Subcutaneous adipose tissue (tissue), 4 donors: ENCODE results near the gene TTC8. TPM values are rescaled to one million over a fixed set of nuclear protein-coding genes. Genes with fewer than 3 reads are reported as not detected.

Experiments used
- total RNA-seq, 4 donors: library from RNA; depleted of rRNA; stranded (reverse); fragments of >200 nt; gene quantifications; one replicate each; pipeline ENCODE4 v1.1.0, GENCODE V29; 2016
- TF ChIP-seq, protein P1 (sequence below): fragments of 450-650 bp; IDR thresholded peaks from one replicate; pipeline ENCODE4 v1.5.1; 2016; ENCODE audit warnings: low read depth, mild to moderate bottlenecking, control low read depth, antibody characterized with exemption, moderate library complexity

TTC8 gene
- total RNA-seq, 4 donors from 2014 or later = 17.4 to 38.9 (median 22.8) TPM

GRCh38 chr14:88825503-88825902, 1.1 kb downstream of the TTC8 start:
- TF ChIP-seq, protein P1, sequence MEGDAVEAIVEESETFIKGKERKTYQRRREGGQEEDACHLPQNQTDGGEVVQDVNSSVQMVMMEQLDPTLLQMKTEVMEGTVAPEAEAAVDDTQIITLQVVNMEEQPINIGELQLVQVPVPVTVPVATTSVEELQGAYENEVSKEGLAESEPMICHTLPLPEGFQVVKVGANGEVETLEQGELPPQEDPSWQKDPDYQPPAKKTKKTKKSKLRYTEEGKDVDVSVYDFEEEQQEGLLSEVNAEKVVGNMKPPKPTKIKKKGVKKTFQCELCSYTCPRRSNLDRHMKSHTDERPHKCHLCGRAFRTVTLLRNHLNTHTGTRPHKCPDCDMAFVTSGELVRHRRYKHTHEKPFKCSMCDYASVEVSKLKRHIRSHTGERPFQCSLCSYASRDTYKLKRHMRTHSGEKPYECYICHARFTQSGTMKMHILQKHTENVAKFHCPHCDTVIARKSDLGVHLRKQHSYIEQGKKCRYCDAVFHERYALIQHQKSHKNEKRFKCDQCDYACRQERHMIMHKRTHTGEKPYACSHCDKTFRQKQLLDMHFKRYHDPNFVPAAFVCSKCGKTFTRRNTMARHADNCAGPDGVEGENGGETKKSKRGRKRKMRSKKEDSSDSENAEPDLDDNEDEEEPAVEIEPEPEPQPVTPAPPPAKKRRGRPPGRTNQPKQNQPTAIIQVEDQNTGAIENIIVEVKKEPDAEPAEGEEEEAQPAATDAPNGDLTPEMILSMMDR = no peak

- TF ChIP-seq, protein P1 = no peak
Observed at GRCh38 chr14:88829188-88829587, 4.7 kb downstream of the TTC8 start.

GRCh38 chr14:88829685-88830302, 5.3 kb downstream of the TTC8 start:
- TF ChIP-seq, protein P1 = no peak

DNA sequence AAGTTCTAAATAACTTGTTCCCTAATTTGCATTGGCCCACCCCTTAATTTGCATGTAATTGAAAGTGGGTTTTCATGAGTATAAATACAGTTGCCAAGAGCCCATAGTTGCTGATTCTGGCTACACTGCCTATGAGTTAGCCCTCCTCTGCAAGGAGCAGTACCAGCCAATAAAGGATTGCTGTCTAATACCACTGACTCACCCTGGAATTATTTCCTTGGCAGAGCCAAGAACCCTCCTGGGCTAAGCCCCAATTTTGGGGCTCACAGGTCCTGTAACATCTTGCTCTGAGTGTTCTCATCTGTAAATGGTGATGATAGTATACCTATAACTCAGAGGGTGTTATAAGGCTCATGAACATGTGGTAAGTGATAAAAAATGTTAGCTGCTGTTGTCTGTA, 6.8 kb downstream of the TTC8 start:
- TF ChIP-seq, protein P1 = no peak

GRCh38 chr14:88834883-88835431, 10.5 kb downstream of the TTC8 start:
- TF ChIP-seq, protein P1 = no peak

- TF ChIP-seq, protein P1 = no peak
Observed at GRCh38 chr14:88835661-88836060, 11.2 kb downstream of the TTC8 start.

- TF ChIP-seq, protein P1 = no peak
Observed at GRCh38 chr14:88837495-88837894, 13.0 kb downstream of the TTC8 start.
